NCI-H1092 (cell line): ENCODE data around the gene ADAMTS10.
A peak's percentile ranks its signal among the peaks of the same experiment; 100 is the strongest.
"Not testable (repeated sequence)": the region's sequence is repeated elsewhere in the genome, so short reads cannot be mapped to it uniquely, and the experiment has no call there.

Source experiments
- DNase-seq: peaks from one replicate; lab custom pipeline; 2025; lab: John Stamatoyannopoulos, UW

Gene ADAMTS10

DNA sequence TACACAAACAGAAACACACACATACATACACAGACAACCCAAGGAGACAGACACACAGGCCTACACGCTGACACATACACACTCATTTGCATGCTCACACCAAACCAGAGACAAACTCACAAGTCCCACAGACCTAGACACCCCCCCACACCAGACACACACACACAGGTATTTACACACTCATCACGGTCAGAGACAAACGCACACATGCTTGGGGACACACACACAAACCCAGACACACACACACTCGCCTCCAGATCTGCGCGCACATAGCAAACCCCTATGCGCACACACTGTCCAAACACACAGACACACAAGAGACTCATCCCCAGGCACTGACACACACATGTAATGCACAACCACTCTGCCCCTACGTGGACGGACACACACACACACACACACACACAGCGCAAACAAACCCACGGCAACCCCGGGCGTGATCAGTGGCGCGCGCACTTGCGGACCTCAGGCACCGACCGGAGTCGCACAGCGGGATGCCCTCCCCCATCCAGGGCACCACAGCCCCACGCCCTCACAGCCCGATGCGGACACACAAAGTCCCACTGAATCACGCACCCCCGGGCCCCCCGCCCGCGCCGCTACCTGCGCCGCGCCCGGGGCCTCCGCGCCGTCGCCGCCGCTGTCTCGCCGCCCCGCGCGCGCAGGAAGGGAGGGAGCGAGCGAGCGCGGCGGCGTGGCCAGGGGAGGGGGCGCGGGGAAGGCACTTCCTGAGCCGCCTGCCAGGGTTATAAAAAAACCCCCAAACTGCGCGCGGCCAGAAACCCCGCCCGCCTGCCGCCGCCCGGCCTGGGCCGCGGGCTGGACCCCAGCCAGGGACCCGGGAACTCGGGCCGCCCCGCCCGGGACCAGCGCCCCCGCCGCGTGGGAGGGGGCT lies at the start of gene ADAMTS10:
Gene ADAMTS10, minus strand, starts transcription at position 675 of the 895 bp plus-strand sequence. CDS start 5,005 bp downstream, outside the sequence.
- DNase-seq, result no peak

GRCh38 chr19:8659905-8660304 lies 49.4 kb upstream of the ADAMTS10 start:
- DNase-seq, result no peak

DNA sequence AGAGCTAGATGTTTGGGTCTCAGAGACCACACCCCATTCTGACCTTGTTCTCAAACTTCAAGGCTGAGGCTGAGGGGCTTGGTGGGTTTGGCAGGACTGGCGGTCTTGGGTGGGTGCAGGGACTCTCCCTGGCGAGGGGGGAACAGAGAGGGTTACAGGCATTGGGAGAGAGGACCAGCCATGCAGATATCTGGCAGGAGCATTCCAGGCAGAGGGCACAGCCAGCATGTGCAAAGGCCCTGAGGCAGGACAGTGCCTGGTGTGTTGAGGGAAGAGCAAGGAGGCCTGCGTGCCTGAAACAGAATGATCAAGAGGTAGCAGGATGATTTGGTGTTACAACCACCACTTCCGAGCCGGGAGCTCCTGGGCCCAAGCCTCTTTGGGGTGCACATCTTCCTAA lies 47.4 kb upstream of the ADAMTS10 start:
- DNase-seq, result no peak

DNA sequence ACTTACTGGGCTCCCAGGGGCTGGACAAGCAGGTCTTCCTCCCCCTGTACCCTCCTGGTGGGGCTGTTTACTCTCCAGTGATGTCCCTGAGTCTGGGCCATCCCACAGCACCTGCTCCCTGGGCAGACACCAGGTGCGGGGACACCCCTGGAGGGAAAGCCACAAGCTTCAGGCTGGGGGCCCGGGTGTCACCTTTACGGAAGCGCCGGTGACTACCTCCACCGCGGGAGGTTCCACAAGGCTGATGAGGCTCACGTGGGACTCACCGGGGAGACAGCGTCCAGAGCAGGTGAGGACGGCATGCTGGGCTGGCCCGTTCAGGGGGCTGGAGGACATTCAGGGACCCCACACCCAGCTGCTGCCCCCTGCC lies 44.8 kb upstream of the ADAMTS10 start:
- DNase-seq, result no peak

DNA sequence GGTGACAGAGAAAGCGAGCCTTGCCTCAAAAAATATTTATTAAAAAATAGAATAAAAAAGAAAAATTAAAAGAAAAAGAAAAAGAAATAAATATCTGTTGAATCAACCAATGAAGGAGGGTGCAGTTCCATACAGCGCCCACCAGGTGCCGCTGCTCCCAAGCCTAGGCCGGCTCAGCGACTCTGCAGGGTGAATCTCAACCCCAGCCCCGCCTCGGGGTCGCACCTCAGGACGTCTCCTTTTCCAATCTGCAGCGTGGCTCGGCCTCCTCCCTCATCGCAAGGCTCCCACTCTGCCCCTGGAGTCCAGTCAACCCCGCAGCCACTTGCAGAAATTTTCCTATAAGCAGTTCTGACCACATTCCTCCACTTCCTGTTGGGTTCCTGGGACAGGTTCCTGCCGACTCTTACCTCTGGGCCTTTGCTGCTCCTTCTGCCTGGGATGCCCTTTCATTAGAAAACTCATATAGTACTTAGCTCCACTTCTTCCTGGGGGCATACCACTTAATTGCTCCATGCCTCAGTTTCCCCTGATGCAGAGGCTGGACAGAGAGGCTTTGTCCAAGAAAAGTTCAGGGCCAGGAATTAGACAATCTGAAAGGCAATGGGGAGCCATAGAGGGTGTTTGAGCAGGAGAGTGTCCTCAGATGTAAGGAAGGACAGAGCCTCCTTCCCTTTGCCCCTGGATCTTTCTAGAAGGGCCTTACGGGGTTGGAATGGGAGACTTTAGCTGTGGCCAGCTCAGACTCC lies 44.2 kb upstream of the ADAMTS10 start:
- peak; percentile 11 for DNase-seq

DNA sequence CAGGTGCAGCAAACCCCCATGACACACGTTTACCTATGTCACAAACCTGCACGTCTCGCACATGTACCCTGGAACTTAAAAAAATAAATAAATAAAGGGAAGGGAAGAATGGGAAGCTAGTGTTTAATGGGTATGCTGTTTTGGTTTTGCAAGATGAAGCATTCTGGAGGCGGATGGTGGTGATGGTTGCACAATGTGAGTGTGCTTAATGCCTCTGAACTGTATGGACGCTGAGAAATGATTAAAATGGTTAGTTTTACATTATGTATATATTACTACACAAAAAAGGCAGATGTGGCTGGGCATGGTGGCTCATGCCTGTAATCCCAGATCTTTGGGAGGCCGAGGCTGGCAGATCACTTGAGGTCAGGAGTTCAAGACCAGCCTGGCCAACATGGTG lies 37.7 kb upstream of the ADAMTS10 start:
- DNase-seq, result no peak

- DNase-seq, result no peak
Observed at GRCh38 chr19:8643860-8644653, 33.5 kb upstream of the ADAMTS10 start.

DNA sequence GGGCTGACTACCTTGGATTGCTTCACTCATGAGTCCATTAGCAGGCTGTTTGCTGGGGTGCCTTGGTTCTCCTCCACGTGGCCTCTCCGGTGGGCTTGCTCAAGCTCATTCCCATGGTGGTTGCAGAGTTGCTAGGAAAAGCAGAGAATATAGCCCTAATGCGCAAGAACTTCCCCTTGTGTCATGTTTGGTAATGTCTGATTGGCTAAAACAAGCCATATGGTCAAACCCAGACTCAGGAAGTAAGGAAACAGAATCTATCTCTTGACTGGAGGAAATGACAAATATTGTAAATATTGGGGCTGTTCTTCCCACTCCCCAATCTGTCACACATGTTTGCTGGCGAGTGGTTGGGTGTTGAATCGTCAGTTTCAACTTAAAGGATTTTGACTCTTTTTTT lies 32.0 kb upstream of the ADAMTS10 start:
- no peak for DNase-seq

GRCh38 chr19:8641908-8642547 lies 31.5 kb upstream of the ADAMTS10 start:
- no peak for DNase-seq

DNA sequence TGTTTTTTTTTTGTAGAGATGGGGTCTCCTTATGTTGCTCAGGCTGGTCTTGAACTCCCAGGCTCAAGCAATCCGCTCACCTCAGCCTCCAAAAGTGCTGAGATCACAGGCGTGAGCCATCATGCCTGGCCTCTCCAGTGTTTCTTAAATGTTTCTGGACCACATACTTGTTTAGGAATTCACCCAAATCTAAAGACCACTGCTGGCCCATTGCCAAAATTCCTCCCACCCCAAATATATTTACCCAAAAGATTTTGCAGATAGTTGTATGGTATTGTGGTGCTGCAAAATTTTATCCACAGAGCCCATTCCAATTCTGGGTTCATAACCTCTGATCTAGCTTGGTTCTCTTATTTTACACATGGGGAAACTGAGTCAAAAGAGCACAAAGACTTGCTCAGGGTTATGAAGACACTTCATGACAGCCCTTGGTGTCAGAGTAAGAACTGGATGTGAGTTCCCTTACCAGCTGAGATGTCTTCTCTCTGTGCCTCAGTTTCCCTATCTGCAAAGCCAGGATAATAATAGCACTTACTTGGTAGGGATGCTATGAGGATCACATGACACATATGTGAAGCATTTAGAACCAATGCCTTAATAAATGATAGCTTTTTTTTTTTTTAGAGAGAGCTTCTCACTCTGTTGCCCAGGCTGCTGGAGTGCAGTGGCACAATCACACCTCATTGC lies 30.8 kb upstream of the ADAMTS10 start:
- DNase-seq, result no peak

GRCh38 chr19:8640402-8641004 lies 30.0 kb upstream of the ADAMTS10 start:
- no peak for DNase-seq

GRCh38 chr19:8639821-8640401 lies 29.4 kb upstream of the ADAMTS10 start:
- DNase-seq, result no peak

DNA sequence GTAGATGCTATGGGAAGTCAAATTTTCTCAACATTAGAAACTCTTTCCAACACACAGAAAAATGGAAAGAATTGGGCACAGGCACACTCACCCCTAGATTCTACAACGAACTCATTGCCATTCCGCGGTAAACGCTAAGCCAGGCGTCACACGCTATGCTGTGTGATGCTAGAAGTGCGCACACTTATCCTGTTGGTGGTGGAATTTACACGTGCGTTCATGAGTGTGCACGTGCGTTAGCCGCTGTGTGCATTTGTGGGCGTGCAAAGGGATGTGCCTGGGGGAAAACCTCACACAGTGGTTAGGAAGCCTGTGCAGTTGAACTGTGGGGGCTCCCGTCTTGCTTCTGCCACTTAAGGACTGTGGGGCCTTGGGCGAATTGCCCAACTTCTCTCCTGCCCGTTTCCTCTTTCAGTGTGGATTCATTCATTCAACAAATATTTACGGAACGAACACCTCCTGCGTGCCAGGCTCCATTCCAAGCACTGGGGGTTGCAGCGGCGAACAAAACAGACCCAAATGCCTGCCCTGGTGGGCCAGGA lies 27.6 kb upstream of the ADAMTS10 start:
- DNase-seq, result no peak

DNA sequence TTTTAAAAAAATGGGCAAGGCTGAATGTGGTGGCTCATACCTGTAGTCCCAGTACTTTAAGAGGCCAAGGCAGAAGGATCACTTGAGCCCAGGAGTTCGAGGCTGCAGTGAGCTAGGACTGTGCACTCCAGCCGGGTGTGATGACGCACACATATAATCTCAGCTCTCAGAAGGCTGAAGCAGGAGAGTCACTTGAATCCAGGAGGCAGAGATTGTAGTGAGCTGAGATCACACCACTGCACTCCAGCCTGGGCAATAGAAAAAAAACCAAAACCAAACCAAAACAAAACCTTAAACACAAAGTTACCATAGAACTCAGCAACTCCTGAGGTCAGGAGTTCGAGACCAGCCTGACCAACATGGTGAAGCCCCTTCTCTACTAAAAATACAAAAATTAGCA lies 26.6 kb upstream of the ADAMTS10 start:
- DNase-seq, result not testable (repeated sequence)

GRCh38 chr19:8635422-8635821 lies 24.9 kb upstream of the ADAMTS10 start:
- DNase-seq, result no peak

DNA sequence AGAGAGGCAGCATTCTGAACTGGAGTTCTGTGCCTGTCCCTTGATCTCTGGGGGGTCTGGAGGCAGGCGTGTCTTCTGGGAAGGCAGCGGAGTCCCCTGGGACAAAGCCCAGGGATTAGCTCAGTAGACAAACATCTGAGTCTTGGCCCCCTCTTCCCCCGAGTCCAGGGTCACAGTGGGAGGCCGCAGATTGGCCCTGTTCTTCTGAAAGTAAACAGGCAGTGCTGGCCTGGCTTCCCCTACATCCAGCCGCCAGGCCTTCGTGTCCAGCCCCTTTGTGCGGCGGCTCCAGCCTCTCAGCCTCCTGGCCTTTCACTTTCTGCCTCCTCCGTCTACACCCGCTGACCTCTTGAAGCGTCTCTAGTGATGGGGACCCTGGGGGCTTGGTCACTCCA lies 20.9 kb upstream of the ADAMTS10 start:
- no peak for DNase-seq

DNA sequence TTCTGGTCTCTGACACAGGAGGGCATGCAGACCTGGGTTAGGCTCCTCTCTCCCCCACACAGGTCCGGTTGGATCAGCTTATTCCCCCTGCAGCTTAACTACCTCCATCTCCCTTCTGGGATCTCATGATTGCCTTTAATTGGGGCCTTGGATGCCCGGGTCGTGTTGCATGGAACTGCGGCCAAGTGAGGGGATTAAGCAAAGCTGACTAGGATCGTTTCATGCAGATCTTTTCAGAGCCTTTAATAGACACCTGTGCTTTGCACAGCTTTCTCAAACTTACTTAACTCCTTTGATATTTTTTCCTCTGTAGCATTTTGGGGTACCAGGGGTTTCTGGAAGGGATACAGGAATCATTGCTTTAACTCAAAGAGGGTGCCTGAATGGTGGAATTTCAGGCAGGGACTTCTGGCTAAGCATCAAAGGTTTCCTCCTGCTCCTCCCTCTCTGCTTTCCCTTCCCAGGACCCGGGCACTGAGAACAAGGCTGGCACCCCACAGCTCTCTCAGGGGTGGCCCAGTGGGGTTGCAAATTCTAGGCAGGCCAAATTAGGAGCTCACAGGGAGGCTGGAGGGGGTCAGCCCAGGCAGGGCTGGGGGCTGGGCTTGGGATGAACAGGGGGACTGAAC lies 20.4 kb upstream of the ADAMTS10 start:
- no peak for DNase-seq

DNA sequence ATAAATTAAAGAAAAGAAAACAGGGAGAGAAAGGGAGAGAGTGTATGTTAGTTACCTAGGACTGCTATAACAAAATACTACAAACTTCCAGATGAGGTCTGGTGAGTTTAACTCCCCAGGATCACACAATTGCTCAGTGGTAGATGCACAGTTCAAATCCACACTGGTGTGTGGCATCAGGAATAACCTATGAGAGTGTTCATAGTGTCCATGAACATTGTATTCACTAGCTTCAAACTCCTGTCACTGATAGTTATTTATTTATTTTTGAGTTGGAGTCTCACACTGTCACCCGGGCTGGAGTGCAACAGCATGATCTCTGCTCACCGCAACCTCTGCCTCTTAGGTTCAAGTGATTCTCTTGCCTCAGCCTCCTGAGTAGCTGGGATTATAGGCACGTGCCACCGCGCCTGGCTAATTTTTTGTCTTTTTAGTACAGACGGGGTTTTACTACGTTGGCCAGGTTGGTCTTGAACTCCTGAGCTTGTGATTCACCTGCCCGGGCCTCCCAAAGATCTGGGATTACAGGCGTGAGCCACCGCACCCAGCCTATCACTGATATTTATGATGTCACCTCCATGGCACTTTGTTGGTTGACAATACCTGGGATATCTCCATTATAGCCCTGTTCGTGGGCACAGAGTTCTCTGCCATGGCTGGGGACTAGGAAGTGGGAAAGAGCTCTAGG lies 19.6 kb upstream of the ADAMTS10 start, which contains the start of gene NFILZ:
Gene NFILZ, plus strand, starts transcription at position 638 of the 688 bp plus-strand sequence. CDS start 46,133 bp downstream, outside the sequence.
- DNase-seq, result no peak

DNA sequence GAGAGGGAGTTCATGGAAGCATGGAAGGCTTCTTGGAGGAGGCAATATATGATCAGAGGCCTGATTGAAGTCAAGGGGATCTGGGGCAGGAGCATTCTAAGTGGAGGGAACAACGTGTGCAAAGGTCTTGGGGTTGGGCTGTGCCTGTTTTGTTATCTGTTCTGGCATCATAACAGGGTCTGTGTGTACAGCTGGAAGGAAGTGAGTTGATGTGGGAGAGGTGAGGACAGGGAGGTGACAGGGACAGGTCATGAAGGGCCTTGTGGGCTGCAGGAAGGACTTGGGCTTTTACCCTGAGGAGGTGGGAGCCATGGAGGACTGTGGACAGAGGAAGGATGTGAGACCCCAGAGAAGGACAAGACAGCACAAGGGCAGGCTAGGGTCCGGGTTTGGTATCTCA lies 18.7 kb upstream of the ADAMTS10 start:
- DNase-seq, result no peak
